Esophagus squamous epithelium (tissue), 5 donors: ENCODE measurements around the gene A4GALT. TPM values are rescaled to one million over a fixed set of nuclear protein-coding genes. Genes with fewer than 3 reads are reported as not detected.

Experiments used
- DNase-seq: peaks from one replicate; lab custom pipeline; 2025; lab: John Stamatoyannopoulos, UW
- H3K27ac ChIP-seq, 4 donors: fragments of 200-600 bp; sonication (generic); one replicate each; pipeline ENCODE4 v1.5.1; 2016 to 2019; ENCODE audit warnings: mild to moderate bottlenecking in 1 of 4
- H3K27me3 ChIP-seq, 4 donors: fragments of 200-600 bp; sonication (generic); 1 replicate in 3 of 4; 2 replicates in 1 of 4; pipeline versions ENCODE4 v1.5.1 to v1.6.0; 2017 to 2021; ENCODE audit warnings: antibody characterized with exemption in 1 of 4
- H3K36me3 ChIP-seq, 3 donors: fragments of 200-600 bp; sonication (generic); one replicate each; pipeline ENCODE4 v1.5.1; 2016 to 2019
- H3K4me1 ChIP-seq, 3 donors: fragments of 200-600 bp; sonication (generic); one replicate each; pipeline ENCODE4 v1.5.1; 2017 to 2019
- H3K4me3 ChIP-seq, 4 donors: fragments of 200-600 bp; sonication (generic); 1 replicate in 3 of 4; 2 replicates in 1 of 4; pipeline ENCODE4 v1.5.1; 2016 to 2019; ENCODE audit warnings: mild to moderate bottlenecking in 2 of 4, moderate library complexity in 1 of 4
- H3K9me3 ChIP-seq, 3 donors: fragments of 200-600 bp; sonication (generic); one replicate each; pipeline ENCODE4 v1.5.1; 2016 to 2019
- CTCF ChIP-seq, 6 experiments: fragments of 450-650 bp in 4 of 6; fragments of 200-600 bp in 2 of 6; sonication (generic) in 2 of 6; IDR thresholded peaks; one replicate each; pipeline ENCODE4 v1.5.1; 2016 to 2019; ENCODE audit warnings: antibody characterized with exemption in 6 of 6, mild to moderate bottlenecking in 4 of 6, moderate library complexity in 4 of 6
- POLR2A ChIP-seq, 4 donors: fragments of 450-650 bp; IDR thresholded peaks; one replicate each; pipeline ENCODE4 v1.6.1; 2017; ENCODE audit warnings: antibody characterized with exemption in 4 of 4, mild to moderate bottlenecking in 4 of 4, moderate library complexity in 3 of 4
- WGBS, 2 donors: methylation state at CpG; one replicate each; pipeline ENCODE4 v1.1.5; 2018; 5-methylcytosine and 5-hydroxymethylcytosine counted together
- intact Hi-C: fragments of 100-400 bp; cut with DNase I; formaldehyde crosslinking; loops from one replicate; pipeline ENCODE4 v1.15.0; 2022
- total RNA-seq, 4 donors: library from RNA; depleted of rRNA; stranded (reverse); fragments of >200 nt; gene quantifications; one replicate each; pipeline ENCODE4 v1.1.0, GENCODE V29; 2016
- donor health status: DM: yes; HTN: yes; CAD: no.

A4GALT gene
- total RNA-seq, 4 donors from 2014 or later, result 13.9 to 22.0 (median 17.6) TPM

- intact Hi-C loops, result no loop called here
- peak in 2 of 4 donors; percentile 51 to 65 for TF ChIP-seq POLR2A (IDR thresholded peaks at IDR 0.05)
- no peak for TF ChIP-seq CTCF (IDR thresholded peaks at IDR 0.05)
- no peaks in the 10 kb centered on the region for H3K9me3 ChIP-seq
- peak overlapping the region; percentile 92 to 99 (median 96) for H3K27ac ChIP-seq
- DNase-seq, result no peak
- 0 to 3% methylated on average over 15 to 19 of the region's 49 CpGs for WGBS, 2 donors
- H3K4me1 ChIP-seq, result peaks cover 46 to 57% (median 52%) of the 10 kb centered on the region in 3 donors
- H3K27me3 ChIP-seq, result no peaks in the 10 kb centered on the region
- no peaks in the 10 kb centered on the region for H3K36me3 ChIP-seq
- peak overlapping the region; percentile 69 to 100 (median 76) for H3K4me3 ChIP-seq
Measured at GRCh38 chr22:42648368-42649245, 72.1 kb downstream of the A4GALT start.

- H3K36me3 ChIP-seq, result no peaks in the 10 kb centered on the region
- TF ChIP-seq POLR2A (IDR thresholded peaks at IDR 0.05) (no peak), CTCF (IDR thresholded peaks at IDR 0.05) (no peak)
- peak overlapping the region; percentile 69 to 100 (median 76) for H3K4me3 ChIP-seq
- 29 to 43% methylated on average over 2 to 3 of the region's 4 CpGs for WGBS, 2 donors
- intact Hi-C loops, result no loop called here
- no peaks in the 10 kb centered on the region for H3K27me3 ChIP-seq
- no peaks in the 10 kb centered on the region for H3K9me3 ChIP-seq
- peaks cover 46 to 63% (median 58%) of the 10 kb centered on the region in 3 donors for H3K4me1 ChIP-seq
- peak overlapping the region; percentile 92 to 99 (median 96) for H3K27ac ChIP-seq
- no peak for DNase-seq
Measured at GRCh38 chr22:42648017-42648367, 72.7 kb downstream of the A4GALT start.

GRCh38 chr22:42646569-42647525, 73.8 kb downstream of the A4GALT start:
- Histone ChIP-seq H3K4me3 (peak overlapping the region in 3 of 4 donors; percentile 24 to 59 (median 26)), H3K4me1 (peaks cover 46 to 75% (median 61%) of the 10 kb centered on the region in 3 donors), H3K36me3 (no peaks in the 10 kb centered on the region), H3K27ac (peak overlapping the region; percentile 88 to 98 (median 93)), H3K9me3 (no peaks in the 10 kb centered on the region), H3K27me3 (no peaks in the 10 kb centered on the region)
- no peak for DNase-seq
- intact Hi-C loops, result no loop called here
- no peak for TF ChIP-seq POLR2A (IDR thresholded peaks at IDR 0.05)
- 26 to 27% methylated on average over 3 to 6 of the region's 16 CpGs for WGBS, 2 donors

- Histone ChIP-seq H3K36me3 (no peaks in the 10 kb centered on the region), H3K9me3 (no peaks in the 10 kb centered on the region), H3K4me3 (peak overlapping the region in 3 of 4 donors; percentile 24 to 59 (median 26)), H3K27ac (peak overlapping the region; percentile 88 to 98 (median 93)), H3K4me1 (peaks cover 46 to 82% (median 61%) of the 10 kb centered on the region in 3 donors), H3K27me3 (no peaks in the 10 kb centered on the region)
- 80 to 83% methylated on average over 1 of the region's 13 CpGs for WGBS, 2 donors
- intact Hi-C loops, result no loop called here
- TF ChIP-seq POLR2A (IDR thresholded peaks at IDR 0.05) (no peak), CTCF (IDR thresholded peaks at IDR 0.05) (no peak)
- DNase-seq, result no peak
Measured at GRCh38 chr22:42645938-42646568, 74.6 kb downstream of the A4GALT start.

GRCh38 chr22:42645341-42645937, 75.2 kb downstream of the A4GALT start:
- intact Hi-C loops, result no loop called here
- no peaks in the 10 kb centered on the region for H3K9me3 ChIP-seq
- H3K27me3 ChIP-seq, result no peaks in the 10 kb centered on the region
- TF ChIP-seq POLR2A (IDR thresholded peaks at IDR 0.05) (no peak), CTCF (IDR thresholded peaks at IDR 0.05) (no peak)
- 19 to 33% methylated on average over 4 to 5 of the region's 19 CpGs for WGBS, 2 donors
- H3K36me3 ChIP-seq, result no peaks in the 10 kb centered on the region
- peak overlapping the region in 3 of 4 donors; percentile 24 to 59 (median 26) for H3K4me3 ChIP-seq
- H3K4me1 ChIP-seq, result peaks cover 46 to 82% (median 61%) of the 10 kb centered on the region in 3 donors
- no peak for DNase-seq
- H3K27ac ChIP-seq, result peak overlapping the region; percentile 88 to 98 (median 93)
